Erythroblast (primary cell): Measurements from ENCODE around the gene SLC17A2.

ENCODE experiments used
- GATA1 ChIP-seq: IDR thresholded peaks from 2 replicates; pipeline ENCODE4 v1.6.1; 2011; ENCODE audit warnings: low read depth, mild to moderate bottlenecking, control low read depth, low read length, moderate library complexity
- POLR2A ChIP-seq: IDR thresholded peaks from 2 replicates; pipeline ENCODE4 v1.6.1; 2011; ENCODE audit warnings: mild to moderate bottlenecking, low read length

DNA sequence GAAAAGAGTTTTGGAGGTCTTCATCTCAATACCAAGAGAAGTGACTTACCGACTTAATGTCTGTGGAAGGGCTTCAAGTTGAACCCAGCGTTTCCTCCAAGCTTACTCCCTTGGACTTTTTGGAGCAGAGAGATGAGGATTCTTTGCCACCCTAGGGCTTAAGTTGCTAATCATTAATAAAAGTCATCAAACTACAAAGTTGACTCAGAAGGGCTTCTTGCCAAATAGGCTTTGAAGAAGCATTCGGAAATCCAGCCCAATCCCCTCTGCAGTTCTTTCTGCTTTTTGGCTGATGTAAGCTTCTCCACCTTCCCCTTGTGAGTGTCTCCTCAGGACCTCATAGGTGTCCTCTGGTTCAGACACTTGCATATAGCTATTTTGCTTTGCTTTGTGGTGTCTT, 56.4 kb downstream of the SLC17A2 start, which contains the start of gene SLC17A3:
- no peak for TF ChIP-seq POLR2A
- TF ChIP-seq GATA1, result no peak
